GM12864 (cell line): ENCODE results near the gene DAPL1.

Experiments used
- DNase-seq: peaks from one replicate; pipeline ENCODE4 v3.0.0-alpha.2; 2011; ENCODE audit warnings: low read depth
- H3K4me3 ChIP-seq: 2 replicates; pipeline ENCODE4 v1.5.1; 2011; ENCODE audit warnings: mild to moderate bottlenecking, low read depth, low read length, control low read depth
- TF ChIP-seq, protein P1 (sequence below): IDR thresholded peaks from 2 replicates; pipeline ENCODE4 v1.5.1; 2011; ENCODE audit warnings: low read depth, mild to moderate bottlenecking, moderate library complexity, low read length, control low read depth, inconsistent platforms; ENCODE audit errors: missing control alignments

Gene DAPL1

GRCh38 chr2:158828378-158829164, 33.5 kb downstream of the DAPL1 start:
- no peak overlapping the region for H3K4me3 ChIP-seq
- TF ChIP-seq, protein P1, sequence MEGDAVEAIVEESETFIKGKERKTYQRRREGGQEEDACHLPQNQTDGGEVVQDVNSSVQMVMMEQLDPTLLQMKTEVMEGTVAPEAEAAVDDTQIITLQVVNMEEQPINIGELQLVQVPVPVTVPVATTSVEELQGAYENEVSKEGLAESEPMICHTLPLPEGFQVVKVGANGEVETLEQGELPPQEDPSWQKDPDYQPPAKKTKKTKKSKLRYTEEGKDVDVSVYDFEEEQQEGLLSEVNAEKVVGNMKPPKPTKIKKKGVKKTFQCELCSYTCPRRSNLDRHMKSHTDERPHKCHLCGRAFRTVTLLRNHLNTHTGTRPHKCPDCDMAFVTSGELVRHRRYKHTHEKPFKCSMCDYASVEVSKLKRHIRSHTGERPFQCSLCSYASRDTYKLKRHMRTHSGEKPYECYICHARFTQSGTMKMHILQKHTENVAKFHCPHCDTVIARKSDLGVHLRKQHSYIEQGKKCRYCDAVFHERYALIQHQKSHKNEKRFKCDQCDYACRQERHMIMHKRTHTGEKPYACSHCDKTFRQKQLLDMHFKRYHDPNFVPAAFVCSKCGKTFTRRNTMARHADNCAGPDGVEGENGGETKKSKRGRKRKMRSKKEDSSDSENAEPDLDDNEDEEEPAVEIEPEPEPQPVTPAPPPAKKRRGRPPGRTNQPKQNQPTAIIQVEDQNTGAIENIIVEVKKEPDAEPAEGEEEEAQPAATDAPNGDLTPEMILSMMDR: no peak
- DNase-seq: no peak

GRCh38 chr2:158829167-158829566, 34.0 kb downstream of the DAPL1 start:
- H3K4me3 ChIP-seq: no peak overlapping the region
- no peak for DNase-seq

GRCh38 chr2:158830201-158830600, 35.1 kb downstream of the DAPL1 start:
- no peak overlapping the region for H3K4me3 ChIP-seq
- TF ChIP-seq, protein P1: no peak
- no peak for DNase-seq

More at GRCh38 chr2:158829167-158829566, 34.0 kb downstream of the DAPL1 start:
- TF ChIP-seq, protein P1: no peak

DNA sequence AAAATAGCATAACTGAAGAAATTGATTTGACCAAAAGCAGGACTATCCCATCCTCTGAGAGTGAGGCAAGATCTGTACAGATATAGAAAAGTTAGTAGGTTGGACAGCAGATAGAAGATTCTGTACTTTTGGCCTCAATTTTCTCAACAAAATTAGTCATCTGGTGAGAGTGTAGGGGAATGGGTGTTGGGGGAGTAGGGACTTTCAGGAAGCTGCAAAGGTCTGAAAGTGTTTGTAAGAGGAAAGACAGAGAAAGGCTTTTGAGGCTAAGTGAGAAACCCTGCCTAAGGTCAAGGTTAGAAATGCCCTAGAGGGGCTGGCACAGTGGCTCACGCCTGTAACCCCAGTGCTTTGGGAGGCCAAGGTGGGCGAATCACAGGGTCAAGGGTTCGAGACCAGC, 40.3 kb downstream of the DAPL1 start:
- no peak overlapping the region for H3K4me3 ChIP-seq
- TF ChIP-seq, protein P1: no peak
- no peak for DNase-seq

- TF ChIP-seq, protein P1: no peak
- no peak for DNase-seq
- no peak overlapping the region for H3K4me3 ChIP-seq
These were observed 42.5 kb downstream of the DAPL1 start for GRCh38 chr2:158837645-158838044.

DNA sequence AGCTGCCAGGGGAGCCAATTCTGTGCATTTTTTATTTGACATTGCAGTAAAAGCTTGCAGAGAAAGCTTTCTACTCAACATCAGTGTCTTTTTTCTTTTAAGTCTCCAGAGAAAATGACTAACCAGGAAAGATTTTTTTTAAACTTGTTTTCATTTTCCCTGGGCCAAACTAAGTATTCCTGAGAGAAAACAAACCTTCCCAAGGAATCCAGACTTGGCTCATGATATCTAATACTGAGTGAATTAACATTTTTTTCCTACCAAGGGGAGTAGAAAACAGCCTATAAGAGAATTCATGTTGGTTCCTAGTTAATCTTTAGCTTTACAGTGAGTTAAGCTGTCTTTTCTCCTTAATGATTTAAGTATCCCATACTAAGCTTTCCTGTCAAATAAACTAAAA, 46.7 kb downstream of the DAPL1 start:
- no peak for DNase-seq
- TF ChIP-seq, protein P1: no peak
- no peak overlapping the region for H3K4me3 ChIP-seq

DNA sequence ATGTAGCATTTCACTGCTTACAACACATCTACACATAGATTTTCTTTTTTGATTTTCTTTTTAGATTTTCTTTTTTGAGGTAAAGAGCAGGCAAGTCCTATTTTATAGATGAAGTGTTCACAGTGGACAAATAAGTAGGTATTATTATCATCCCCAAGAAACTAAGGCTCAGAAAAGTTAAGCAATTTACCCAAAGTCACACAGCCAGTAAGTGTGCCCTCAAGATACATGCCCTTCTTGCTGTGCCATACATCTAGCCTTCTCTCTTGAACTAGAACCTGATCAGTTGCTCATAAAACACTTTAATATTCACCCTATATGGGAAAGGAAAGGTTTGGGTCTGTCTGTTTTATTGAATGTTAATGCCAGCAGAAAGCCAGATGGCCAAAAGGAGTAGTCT, 50.3 kb downstream of the DAPL1 start:
- H3K4me3 ChIP-seq: no peak overlapping the region
- TF ChIP-seq, protein P1: no peak
- no peak for DNase-seq
